OCI-LY1 (cell line): ENCODE results near the gene FTO.

Experiments
- H2AFZ ChIP-seq: fragments of 200-600 bp; sonication (generic), shearing (Covaris generic); 2 replicates; pipeline ENCODE4 v1.6.0; 2014; ENCODE audit warnings: antibody characterized with exemption, mild to moderate bottlenecking, low read length
- H3F3A ChIP-seq: fragments of 200-600 bp; sonication (generic), shearing (Covaris generic); 2 replicates; pipeline ENCODE4 v1.6.0; 2014; ENCODE audit warnings: mild to moderate bottlenecking, antibody characterized with exemption, low read length, moderate library complexity; ENCODE audit not compliant: insufficient read depth
- H3K27ac ChIP-seq: fragments of 200-600 bp; sonication (generic); 2 replicates; pipeline ENCODE4 v1.5.1; 2014; ENCODE audit warnings: low read length, mixed run types, mild to moderate bottlenecking, low read depth; ENCODE audit not compliant: poor library complexity, severe bottlenecking
- H3K27me3 ChIP-seq: fragments of 200-600 bp; sonication (generic); 2 replicates; pipeline ENCODE4 v1.6.0; 2014; ENCODE audit warnings: antibody characterized with exemption, mild to moderate bottlenecking, low read length, moderate library complexity; ENCODE audit not compliant: insufficient read depth
- H3K36me3 ChIP-seq: fragments of 200-600 bp; sonication (generic); 2 replicates; pipeline ENCODE4 v1.6.1; 2014; ENCODE audit warnings: mild to moderate bottlenecking, antibody characterized with exemption, low read length, moderate library complexity, mixed read lengths; ENCODE audit not compliant: insufficient read depth
- H3K4me1 ChIP-seq: fragments of 200-600 bp; sonication (generic); 2 replicates; pipeline ENCODE4 v1.5.1; 2014; ENCODE audit warnings: mild to moderate bottlenecking, low read length, moderate library complexity; ENCODE audit not compliant: insufficient read depth, severe bottlenecking
- H3K4me2 ChIP-seq: fragments of 200-600 bp; sonication (generic), shearing (Covaris generic); 2 replicates; pipeline ENCODE4 v1.6.1; 2014; ENCODE audit warnings: low read length
- H3K4me3 ChIP-seq: fragments of 200-600 bp; sonication (generic); 2 replicates; pipeline ENCODE4 v1.5.1; 2014; ENCODE audit warnings: low read length, low read depth, mild to moderate bottlenecking, mixed read lengths; ENCODE audit not compliant: poor library complexity, severe bottlenecking
- H3K79me2 ChIP-seq: fragments of 200-600 bp; shearing (Covaris generic); 2 replicates; pipeline ENCODE4 v1.6.1; 2016; ENCODE audit warnings: mixed run types, low read length, mixed read lengths; ENCODE audit not compliant: insufficient read depth
- H3K9ac ChIP-seq: fragments of 200-600 bp; sonication (generic), shearing (Covaris generic); 2 replicates; pipeline ENCODE4 v1.6.1; 2014; ENCODE audit warnings: mild to moderate bottlenecking, low read length, mixed read lengths
- H3K9me2 ChIP-seq: fragments of 200-600 bp; sonication (generic), shearing (Covaris generic); 2 replicates; pipeline ENCODE4 v1.6.1; 2014; ENCODE audit warnings: low read depth, mild to moderate bottlenecking, low read length, mixed read lengths
- H3K9me3 ChIP-seq: fragments of 200-600 bp; shearing (Covaris generic); 2 replicates; pipeline ENCODE4 v1.6.1; 2014; ENCODE audit warnings: low read length, mixed read lengths
- H4K20me1 ChIP-seq: fragments of 200-600 bp; sonication (generic), shearing (Covaris generic); 2 replicates; pipeline ENCODE4 v1.6.0; 2016; ENCODE audit warnings: mild to moderate bottlenecking, low read length; ENCODE audit not compliant: insufficient read depth
- CTCF ChIP-seq: fragments of 200-600 bp; sonication (generic), shearing (Covaris generic); IDR thresholded peaks from 2 replicates; pipeline ENCODE4 v1.5.1; 2017; ENCODE audit warnings: mild to moderate bottlenecking, antibody characterized with exemption, low read length, moderate library complexity, mixed read lengths
- EZH2 ChIP-seq: fragments of 200-600 bp; sonication (generic), shearing (Covaris generic); IDR thresholded peaks from 2 replicates; pipeline ENCODE4 v1.8.0; 2017; ENCODE audit warnings: borderline replicate concordance, mixed run types, mild to moderate bottlenecking, antibody characterized with exemption, low read length, moderate library complexity, mixed read lengths

FTO gene

GRCh38 chr16:54072237-54072636 is 368.3 kb downstream of the FTO start:
- Histone ChIP-seq H3K4me1 (peaks cover 7% of the 10 kb centered on the region), H3K4me2 (no peak overlapping the region), H4K20me1 (no peaks in the 10 kb centered on the region), H3K27ac (no peak overlapping the region), H3K4me3 (no peak overlapping the region), H3F3A (no peaks in the 10 kb centered on the region), H3K79me2 (no peaks in the 10 kb centered on the region), H3K9me2 (no peaks in the 10 kb centered on the region), H3K9ac (no peak overlapping the region), H2AFZ (no peak overlapping the region), H3K9me3 (no peaks in the 10 kb centered on the region), H3K36me3 (no peaks in the 10 kb centered on the region), H3K27me3 (no peaks in the 10 kb centered on the region)
- no peak for TF ChIP-seq EZH2
- no peak for TF ChIP-seq CTCF

GRCh38 chr16:54073356-54073755 is 369.4 kb downstream of the FTO start:
- H3K9ac ChIP-seq: no peak overlapping the region
- peaks cover 7% of the 10 kb centered on the region for H3K4me1 ChIP-seq
- H3K4me3 ChIP-seq: no peak overlapping the region
- no peaks in the 10 kb centered on the region for H3K79me2 ChIP-seq
- H3K27ac ChIP-seq: no peak overlapping the region
- H3F3A ChIP-seq: no peaks in the 10 kb centered on the region
- H3K9me3 ChIP-seq: no peaks in the 10 kb centered on the region
- H4K20me1 ChIP-seq: no peaks in the 10 kb centered on the region
- H3K9me2 ChIP-seq: no peaks in the 10 kb centered on the region
- H3K27me3 ChIP-seq: no peaks in the 10 kb centered on the region
- TF ChIP-seq EZH2 (no peak), CTCF (no peak)
- no peak overlapping the region for H2AFZ ChIP-seq
- H3K36me3 ChIP-seq: no peaks in the 10 kb centered on the region
- no peak overlapping the region for H3K4me2 ChIP-seq

- H3K9me3 ChIP-seq: no peaks in the 10 kb centered on the region
- H3K36me3 ChIP-seq: no peaks in the 10 kb centered on the region
- no peak overlapping the region for H3K4me2 ChIP-seq
- H3K4me3 ChIP-seq: no peak overlapping the region
- H2AFZ ChIP-seq: no peak overlapping the region
- H3F3A ChIP-seq: no peaks in the 10 kb centered on the region
- H3K9me2 ChIP-seq: no peaks in the 10 kb centered on the region
- no peaks in the 10 kb centered on the region for H4K20me1 ChIP-seq
- H3K27ac ChIP-seq: no peak overlapping the region
- no peaks in the 10 kb centered on the region for H3K79me2 ChIP-seq
- TF ChIP-seq CTCF: no peak
- peaks cover 7% of the 10 kb centered on the region for H3K4me1 ChIP-seq
- H3K9ac ChIP-seq: no peak overlapping the region
- no peaks in the 10 kb centered on the region for H3K27me3 ChIP-seq
These were observed 371.5 kb downstream of the FTO start for GRCh38 chr16:54075446-54075845.
